HCT116 (cell line): ENCODE data around the gene CSDE1. TPM values are rescaled to one million over a fixed set of nuclear protein-coding genes. Genes with fewer than 3 reads are reported as not detected.

Experiments used
- ATAC-seq: fragments of 200-7000 bp; cut with Tn5 transposase; 2 replicates; pipeline ENCODE4 v1.9.1; 2020; ENCODE audit warnings: mild to moderate bottlenecking, moderate library complexity
- BruUV-seq: library from RNA; stranded (reverse); fragments of 400-500 nt; replicated peaks from 2 replicates; lab custom pipeline; 2021; lab: Mats Ljungman, UMichigan
- CTCF ChIA-PET: fragments of 300-600 bp; sonication (Branson Sonifier 250); formaldehyde crosslinking; loops from one replicate; lab custom pipeline; 2021; ENCODE audit warnings: antibody characterized with exemption; lab: Charles Lee
- POLR2A ChIA-PET: fragments of 300-600, 350-600 bp; sonication (Branson Sonifier 250); formaldehyde crosslinking; loops from one replicate; lab custom pipeline; 2021; ENCODE audit warnings: antibody characterized with exemption; lab: Charles Lee
- RAD21 ChIA-PET, 2 experiments: fragments of 300-600 bp; sonication (Branson Sonifier 250); formaldehyde crosslinking; loops; one replicate each; lab custom pipeline; 2023; ENCODE audit warnings: low total read pairs in 2 of 2; ENCODE audit not compliant: uncharacterized antibody in 2 of 2, unreplicated experiment in 2 of 2, low non-redundant PET in 1 of 2; lab: Charles Lee
- DNase-seq: peaks from one replicate; pipeline ENCODE4 v3.0.0-alpha.2; 2010; ENCODE audit warnings: low read depth, low spot score
- H2AFZ ChIP-seq: fragments of 200-600 bp; shearing (Covaris generic), sonication (generic); 2 replicates; pipeline ENCODE4 v1.6.1; 2017; ENCODE audit warnings: low read depth, mixed run types, mixed read lengths, antibody characterized with exemption, low read length; ENCODE audit not compliant: poor library complexity, severe bottlenecking
- H3K27ac ChIP-seq: 2 replicates; pipeline ENCODE4 v1.5.1; 2012; ENCODE audit warnings: low read depth, low read length
- H3K27me3 ChIP-seq: fragments of 200-600 bp; sonication (generic); 2 replicates; pipeline ENCODE4 v1.6.1; 2016; ENCODE audit warnings: mixed run types, low read length, mixed read lengths; ENCODE audit not compliant: insufficient read depth
- H3K36me3 ChIP-seq, 2 experiments: fragments of 200-500 bp in 1 of 2; fragments of 200-600 bp in 1 of 2; sonication (Bioruptor generic) in 1 of 2; sonication (generic) in 1 of 2; 2 replicates each; pipeline versions ENCODE4 v1.5.1 to v1.6.1; 2014 to 2016; ENCODE audit warnings: low read length in 2 of 2, inconsistent platforms in 1 of 2, mixed read lengths in 1 of 2, mixed run types in 1 of 2; ENCODE audit not compliant: insufficient read depth in 2 of 2, control insufficient read depth in 1 of 2
- H3K4me1 ChIP-seq, 2 experiments: fragments of 200-600 bp in 1 of 2; sonication (generic) in 1 of 2; 2 replicates each; pipeline versions ENCODE4 v1.5.1 to v1.6.1; 2012 to 2017; ENCODE audit warnings: low read length in 2 of 2, inconsistent platforms in 1 of 2, mild to moderate bottlenecking in 1 of 2, mixed read lengths in 1 of 2, mixed run types in 1 of 2, moderate library complexity in 1 of 2; ENCODE audit not compliant: insufficient read depth in 2 of 2, control insufficient read depth in 1 of 2
- H3K4me2 ChIP-seq: fragments of 200-600 bp; sonication (generic); 2 replicates; pipeline ENCODE4 v1.6.1; 2017; ENCODE audit warnings: mixed run types, low read length, mixed read lengths
- H3K4me3 ChIP-seq, 2 experiments: fragments of 200-600 bp in 1 of 2; sonication (generic) in 1 of 2; replicated peaks in 1 of 2; 2 replicates each; pipeline ENCODE4 v1.5.1; 2011 to 2016; ENCODE audit warnings: low read length in 2 of 2, control low read depth in 1 of 2, low read depth in 1 of 2, mild to moderate bottlenecking in 1 of 2, mixed read lengths in 1 of 2, mixed run types in 1 of 2
- H3K79me2 ChIP-seq: fragments of 200-600 bp; sonication (generic); 2 replicates; pipeline ENCODE4 v1.6.1; 2017; ENCODE audit warnings: mild to moderate bottlenecking, mixed run types, low read length, moderate library complexity, mixed read lengths; ENCODE audit not compliant: insufficient read depth
- H3K9ac ChIP-seq: fragments of 200-600 bp; sonication (generic); 2 replicates; pipeline ENCODE4 v1.6.1; 2016; ENCODE audit warnings: low read length, mixed read lengths
- H3K9me2 ChIP-seq: fragments of 200-600 bp; sonication (generic), shearing (Covaris generic); 2 replicates; pipeline ENCODE4 v1.6.1; 2017; ENCODE audit warnings: mixed run types, mild to moderate bottlenecking, moderate library complexity; ENCODE audit not compliant: insufficient read depth
- H3K9me3 ChIP-seq, 2 experiments: fragments of 200-500 bp in 1 of 2; fragments of 200-600 bp in 1 of 2; sonication (Bioruptor generic) in 1 of 2; sonication (generic) in 1 of 2; 2 replicates each; pipeline ENCODE4 v1.6.1; 2014 to 2017; ENCODE audit warnings: low read length in 2 of 2, mixed read lengths in 2 of 2, inconsistent platforms in 1 of 2, low read depth in 1 of 2, mild to moderate bottlenecking in 1 of 2, mixed run types in 1 of 2, moderate library complexity in 1 of 2; ENCODE audit not compliant: control insufficient read depth in 1 of 2, insufficient read depth in 1 of 2
- H4K20me1 ChIP-seq: fragments of 200-600 bp; sonication (generic), shearing (Covaris generic); 2 replicates; pipeline ENCODE4 v1.6.1; 2017; ENCODE audit warnings: mixed run types, mild to moderate bottlenecking, moderate library complexity; ENCODE audit not compliant: insufficient read depth
- CEBPB ChIP-seq: IDR thresholded peaks from 2 replicates; pipeline ENCODE4 v1.6.1; 2012; ENCODE audit warnings: low read depth
- EGR1 ChIP-seq: IDR thresholded peaks from 2 replicates; pipeline ENCODE4 v1.6.1; 2012; ENCODE audit warnings: low read depth
- ELF1 ChIP-seq: IDR thresholded peaks from 2 replicates; pipeline ENCODE4 v1.6.1; 2012; ENCODE audit warnings: low read depth, borderline replicate concordance
- POLR2A ChIP-seq: IDR thresholded peaks from 2 replicates; pipeline ENCODE4 v1.7.0; 2011; ENCODE audit warnings: borderline replicate concordance; ENCODE audit not compliant: insufficient read depth, insufficient read length; ENCODE audit errors: extremely low read depth
- RAD21 ChIP-seq: IDR thresholded peaks from 2 replicates; pipeline ENCODE4 v1.6.1; 2012; ENCODE audit warnings: low read depth, mild to moderate bottlenecking
- REST ChIP-seq: IDR thresholded peaks from 2 replicates; pipeline ENCODE4 v1.6.1; 2012; ENCODE audit warnings: low read depth
- SP1 ChIP-seq: IDR thresholded peaks from 2 replicates; pipeline ENCODE4 v1.6.1; 2012; ENCODE audit warnings: low read depth
- TCF7L2 ChIP-seq: IDR thresholded peaks from 2 replicates; pipeline ENCODE4 v1.7.0; 2011; ENCODE audit warnings: borderline replicate concordance, inconsistent platforms; ENCODE audit not compliant: insufficient read depth, insufficient read length; ENCODE audit errors: extremely low read depth
- YY1 ChIP-seq: IDR thresholded peaks from 2 replicates; pipeline ENCODE4 v1.6.1; 2011; ENCODE audit warnings: low read length, low read depth, moderate library complexity, mild to moderate bottlenecking; ENCODE audit not compliant: insufficient replicate concordance; ENCODE audit errors: extremely low read depth
- ZFX ChIP-seq: fragments of 450-650 bp; IDR thresholded peaks from 2 replicates; pipeline ENCODE4 v1.6.1; 2017
- ZNF274 ChIP-seq: fragments of 200-500 bp; sonication (Bioruptor generic); IDR thresholded peaks from 2 replicates; pipeline ENCODE4 v1.6.1; 2014; ENCODE audit warnings: mild to moderate bottlenecking, low read depth, low read length, inconsistent platforms
- intact Hi-C: fragments of 100-400 bp; cut with micrococcal nuclease; formaldehyde crosslinking; loops from 2 replicates; pipeline ENCODE4 v1.10.0; 2022
- total RNA-seq: library from RNA; stranded (reverse); gene quantifications from one replicate; pipeline ENCODE4 v1.2.1, GENCODE V29; 2021; ENCODE audit not compliant: unreplicated experiment
- TF ChIP-seq, protein P1 (sequence below): IDR thresholded peaks from 2 replicates; pipeline ENCODE4 v1.6.1; 2011; ENCODE audit warnings: mild to moderate bottlenecking, low read length, moderate library complexity; ENCODE audit not compliant: insufficient replicate concordance; ENCODE audit errors: extremely low read depth
- TF ChIP-seq, protein P2 (sequence below): IDR thresholded peaks from 2 replicates; pipeline ENCODE4 v1.6.1; 2012

The CSDE1 gene
- total RNA-seq, 1 experiment from 2014 or later, result 515 TPM

DNA sequence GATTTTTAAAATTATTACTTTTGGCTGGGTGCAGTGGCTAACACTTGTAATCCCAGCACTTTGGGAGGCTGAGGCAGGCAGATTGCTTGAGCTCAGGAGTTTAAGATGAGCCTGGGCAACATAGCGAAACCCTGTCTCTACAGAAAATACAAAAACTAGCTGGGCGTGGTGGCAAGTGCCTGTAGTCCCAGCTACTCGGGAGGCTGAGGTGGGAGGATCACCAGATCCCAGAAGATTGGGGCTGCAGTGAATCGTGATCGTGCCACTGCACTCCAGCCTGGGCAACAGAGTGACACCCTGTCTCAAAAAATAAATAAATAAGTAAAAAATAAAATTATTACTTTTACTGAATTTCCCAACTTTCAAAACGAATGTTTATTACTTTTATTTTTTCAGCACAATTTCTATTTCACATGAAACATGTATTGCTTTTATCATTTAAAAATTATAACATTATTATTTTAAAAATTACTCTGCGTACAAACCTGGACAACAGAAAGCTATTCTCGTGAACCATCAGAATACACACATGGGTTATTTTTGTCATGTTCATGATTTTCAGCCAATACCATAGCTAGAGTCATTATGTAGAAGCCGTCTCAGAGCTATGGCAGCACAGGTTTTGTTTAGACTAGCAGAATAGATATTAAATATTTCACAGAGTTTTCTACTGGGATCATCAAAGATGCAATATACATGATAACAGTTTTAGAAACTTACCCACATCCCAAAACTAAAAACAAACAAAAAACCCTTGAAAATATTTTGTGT lies 63.1 kb downstream of the CSDE1 start:
- CTCF ChIA-PET, result no interaction called here
- Histone ChIP-seq H3K4me2 (no peak overlapping the region), H3K36me3 (no peaks in the 10 kb centered on the region), H3K9me3 (no peaks in the 10 kb centered on the region), H4K20me1 (no peaks in the 10 kb centered on the region), H3K79me2 (no peaks in the 10 kb centered on the region), H2AFZ (no peak overlapping the region), H3K27ac (no peak overlapping the region), H3K9ac (no peak overlapping the region), H3K27me3 (no peaks in the 10 kb centered on the region), H3K4me1 (no peaks in the 10 kb centered on the region), H3K4me3 (no peak overlapping the region), H3K9me2 (no peaks in the 10 kb centered on the region)
- intact Hi-C loops, result no loop called here
- POLR2A ChIA-PET, result no interaction called here
- no TSS peak for BruUV-seq
- ATAC-seq (no peak), DNase-seq (no peak)
- TF ChIP-seq POLR2A (no peak), CEBPB (no peak), REST (no peak), TCF7L2 (no peak), ZNF274 (no peak), SP1 (no peak), ELF1 (no peak), YY1 (no peak), EGR1 (no peak), RAD21 (no peak), ZFX (no peak)
- TF ChIP-seq, protein P1, sequence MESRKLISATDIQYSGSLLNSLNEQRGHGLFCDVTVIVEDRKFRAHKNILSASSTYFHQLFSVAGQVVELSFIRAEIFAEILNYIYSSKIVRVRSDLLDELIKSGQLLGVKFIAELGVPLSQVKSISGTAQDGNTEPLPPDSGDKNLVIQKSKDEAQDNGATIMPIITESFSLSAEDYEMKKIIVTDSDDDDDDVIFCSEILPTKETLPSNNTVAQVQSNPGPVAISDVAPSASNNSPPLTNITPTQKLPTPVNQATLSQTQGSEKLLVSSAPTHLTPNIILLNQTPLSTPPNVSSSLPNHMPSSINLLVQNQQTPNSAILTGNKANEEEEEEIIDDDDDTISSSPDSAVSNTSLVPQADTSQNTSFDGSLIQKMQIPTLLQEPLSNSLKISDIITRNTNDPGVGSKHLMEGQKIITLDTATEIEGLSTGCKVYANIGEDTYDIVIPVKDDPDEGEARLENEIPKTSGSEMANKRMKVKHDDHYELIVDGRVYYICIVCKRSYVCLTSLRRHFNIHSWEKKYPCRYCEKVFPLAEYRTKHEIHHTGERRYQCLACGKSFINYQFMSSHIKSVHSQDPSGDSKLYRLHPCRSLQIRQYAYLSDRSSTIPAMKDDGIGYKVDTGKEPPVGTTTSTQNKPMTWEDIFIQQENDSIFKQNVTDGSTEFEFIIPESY, result no peak
- TF ChIP-seq, protein P2, sequence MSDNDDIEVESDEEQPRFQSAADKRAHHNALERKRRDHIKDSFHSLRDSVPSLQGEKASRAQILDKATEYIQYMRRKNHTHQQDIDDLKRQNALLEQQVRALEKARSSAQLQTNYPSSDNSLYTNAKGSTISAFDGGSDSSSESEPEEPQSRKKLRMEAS, result no peak
- RAD21 ChIA-PET, result no interaction called here
